Activated CD8-positive, alpha-beta memory T cell treated with anti-CD3 and anti-CD28 coated beads, Interleukin-2, amount 50 U/mL, for 1 hour (primary cell): ENCODE results near the gene MAGED1.
"Not testable (repeated sequence)": the region's sequence is repeated elsewhere in the genome, so short reads cannot be mapped to it uniquely, and the experiment has no call there.

ENCODE experiments used
- DNase-seq: peaks from one replicate; pipeline ENCODE4 v3.0.0-alpha.2; 2020; ENCODE audit errors: extremely low read depth

Gene MAGED1

DNA sequence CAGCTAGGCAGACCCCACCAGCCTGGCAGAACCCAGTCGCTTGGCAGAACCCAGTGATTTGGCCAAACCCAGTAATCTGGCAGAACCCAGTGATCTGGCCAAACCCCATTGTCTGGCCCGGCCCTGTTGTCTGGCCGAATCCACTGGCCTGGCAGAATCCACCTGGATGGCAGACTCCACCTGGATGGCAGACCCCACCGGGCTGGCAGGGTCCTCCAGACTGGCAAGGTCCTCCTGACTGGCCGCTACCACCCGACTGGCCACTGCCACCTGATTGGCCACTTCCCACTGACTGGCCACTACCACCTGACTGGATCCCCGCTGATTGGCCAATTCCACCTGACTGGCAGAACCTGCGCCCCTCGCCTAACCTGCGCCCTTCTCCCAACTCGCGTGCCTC lies 3.2 kb downstream of the MAGED1 start:
- DNase-seq, result no peak

DNA sequence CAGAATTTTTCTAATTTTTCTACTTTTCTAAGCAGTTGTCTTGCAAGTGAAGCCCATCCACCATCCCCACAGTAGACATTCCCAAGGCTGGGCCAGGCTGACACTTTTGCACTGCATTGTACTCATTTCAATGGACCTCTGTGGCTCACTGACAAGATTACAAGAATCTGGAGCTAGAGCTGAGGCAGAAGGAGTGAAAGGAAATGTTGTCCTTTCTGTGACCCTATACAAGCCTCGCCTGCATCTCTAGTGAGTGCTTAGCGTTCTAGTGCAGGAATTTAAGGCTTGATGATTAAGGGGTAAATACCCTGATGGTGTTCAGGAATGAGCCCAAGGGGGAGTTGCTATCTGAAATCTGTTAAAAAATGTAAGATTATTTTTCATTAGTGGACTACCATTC lies 6.3 kb downstream of the MAGED1 start:
- DNase-seq, result no peak

DNA sequence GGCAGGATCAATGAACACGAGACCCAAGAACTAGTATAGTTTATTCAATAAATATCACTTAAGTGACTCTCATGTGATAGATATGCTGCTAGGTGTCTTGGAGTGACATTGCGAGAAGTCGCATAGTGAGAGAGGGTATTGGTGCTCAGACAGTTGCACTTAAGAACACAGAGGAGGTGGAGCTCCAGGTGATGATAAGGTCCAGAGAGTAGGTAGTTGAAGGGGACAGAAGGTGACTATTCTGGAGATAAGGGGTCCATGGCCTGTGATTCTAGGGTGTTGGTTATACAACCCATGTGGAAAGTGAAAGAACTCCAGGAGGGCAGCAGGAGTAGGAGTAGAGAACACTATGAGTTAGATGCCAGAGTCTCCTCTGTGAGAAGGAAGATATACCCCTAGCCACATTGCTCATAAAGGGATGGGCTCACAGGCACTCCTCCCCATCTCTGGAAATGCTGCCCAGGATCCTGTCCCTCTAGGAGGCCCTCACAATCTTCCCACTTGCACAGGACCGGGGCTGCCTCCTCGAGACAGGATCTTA lies 9.2 kb downstream of the MAGED1 start:
- no peak for DNase-seq

DNA sequence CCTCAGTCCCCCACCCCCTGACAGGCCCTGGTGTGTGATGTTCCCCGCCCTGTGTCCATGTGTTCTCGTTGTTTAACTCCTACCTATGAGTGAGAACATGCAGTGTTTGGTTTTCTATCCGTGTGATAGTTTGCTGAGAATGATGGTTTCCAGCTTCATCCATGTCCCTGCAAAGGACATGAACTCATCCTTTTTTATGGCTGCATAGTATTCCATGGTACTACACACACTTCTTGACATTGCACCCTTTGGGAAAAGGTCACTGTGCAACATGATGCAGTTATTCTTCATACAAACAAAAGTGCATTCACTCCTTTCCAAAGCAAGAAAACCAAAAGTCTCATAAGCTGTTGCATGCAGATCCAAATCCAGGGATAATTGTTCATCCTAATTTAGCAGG lies 11.7 kb downstream of the MAGED1 start:
- not testable (repeated sequence) for DNase-seq

DNA sequence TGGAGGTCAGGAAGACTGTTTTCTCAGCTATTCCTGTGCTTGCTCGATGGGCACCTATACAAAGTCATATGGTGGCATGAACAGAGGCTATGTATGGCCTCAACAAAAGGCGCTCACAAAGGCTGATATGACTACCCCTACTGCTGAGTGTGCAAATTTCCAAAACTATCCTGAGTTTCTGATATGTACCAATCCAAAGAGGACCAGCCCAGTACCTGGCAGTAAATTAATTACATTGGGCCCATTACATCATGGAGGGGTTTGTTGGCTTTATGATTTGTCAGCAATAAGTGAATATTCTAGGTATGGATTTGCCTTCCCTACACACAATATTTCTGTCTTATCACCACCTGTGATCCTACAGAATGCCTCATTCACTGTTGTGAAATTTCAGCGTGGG lies 12.3 kb downstream of the MAGED1 start:
- no peak for DNase-seq

DNA sequence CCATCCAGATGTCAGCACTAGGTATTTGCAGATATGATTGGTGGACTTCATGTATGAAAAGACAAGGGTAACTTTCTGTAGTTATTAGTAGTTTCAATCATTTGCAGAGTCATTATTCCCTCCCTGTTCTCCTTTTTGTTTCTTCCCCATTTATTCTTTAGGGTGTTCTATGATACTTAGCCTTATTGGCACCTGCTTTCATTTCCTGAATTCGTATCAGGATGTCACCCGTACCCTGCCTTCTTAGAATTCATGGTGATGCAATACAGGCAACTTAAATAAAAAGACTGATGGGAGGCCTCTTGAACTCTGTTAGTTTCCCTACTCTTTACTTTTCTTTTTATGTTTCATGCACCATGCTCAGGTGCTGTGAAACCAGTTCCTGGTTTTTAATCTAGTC lies 24.2 kb downstream of the MAGED1 start:
- no peak for DNase-seq

DNA sequence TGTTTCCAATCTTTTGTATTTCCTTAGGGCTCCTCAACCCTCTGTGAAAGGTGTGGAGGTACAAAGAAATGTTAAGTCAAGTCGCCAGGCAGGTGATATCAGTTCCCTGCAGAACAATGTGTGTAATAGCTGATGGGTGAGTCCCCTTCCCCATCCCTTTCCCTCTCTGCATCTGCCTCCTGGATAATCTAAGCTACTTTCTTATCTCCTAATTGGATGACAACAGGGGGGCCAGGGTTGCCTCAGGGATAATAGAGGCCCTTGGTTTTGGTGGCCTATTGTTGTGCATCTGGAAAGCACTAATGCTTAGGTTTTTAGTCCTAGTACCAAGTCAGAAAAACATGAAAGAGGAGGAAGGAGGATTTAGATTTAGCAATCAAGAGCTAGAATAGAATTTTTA lies 29.1 kb downstream of the MAGED1 start:
- no peak for DNase-seq

DNA sequence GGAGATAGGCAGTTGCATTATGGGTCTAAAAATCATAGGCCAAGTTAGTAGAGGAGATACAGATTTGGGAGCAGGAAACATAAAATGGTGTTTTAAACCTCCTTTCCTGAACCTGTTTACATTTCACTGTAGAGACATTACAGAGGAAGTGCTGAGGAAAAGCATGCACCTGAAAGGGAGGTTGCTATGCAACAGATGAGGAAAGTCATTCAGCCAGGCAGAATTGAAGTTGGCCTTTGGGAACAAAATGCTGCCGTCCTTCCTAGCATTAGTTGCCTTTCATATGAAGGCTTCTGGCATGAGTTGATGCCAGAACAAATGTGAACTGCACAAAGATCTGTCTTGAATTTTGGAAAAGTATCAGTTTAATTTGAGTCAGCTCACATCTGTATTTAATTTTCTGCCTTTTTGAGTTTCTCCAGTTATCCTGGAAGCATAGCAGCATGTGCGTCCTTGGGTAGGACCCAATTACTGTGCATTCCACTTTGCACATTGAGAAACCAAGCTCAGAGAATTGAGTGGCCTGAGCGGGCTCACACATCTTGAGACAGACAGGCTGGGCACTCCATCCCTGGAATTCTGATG lies 38.2 kb downstream of the MAGED1 start:
- no peak for DNase-seq
